Mesothelial cell of epicardium (in vitro differentiated cells): ENCODE measurements around the gene ABITRAM. TPM values are rescaled to one million over a fixed set of nuclear protein-coding genes. Genes with fewer than 3 reads are reported as not detected.
"Not testable (repeated sequence)": the region's sequence is repeated elsewhere in the genome, so short reads cannot be mapped to it uniquely, and the experiment has no call there.

ENCODE experiments used
- DNase-seq, 2 experiments: peaks; one replicate each; pipeline ENCODE4 v3.0.0; 2021; ENCODE audit warnings: low spot score in 2 of 2; ENCODE audit not compliant: unreplicated experiment in 2 of 2
- H3K27ac Mint-ChIP-seq: 2 replicates; pipeline ENCODE4 v1.8.0; 2021; ENCODE audit warnings: mixed read lengths
- H3K27me3 Mint-ChIP-seq: 2 replicates; pipeline ENCODE4 v1.8.0; 2021; ENCODE audit warnings: low read depth, mixed read lengths
- H3K36me3 Mint-ChIP-seq: 2 replicates; pipeline ENCODE4 v1.8.0; 2021; ENCODE audit warnings: mixed read lengths
- H3K4me1 Mint-ChIP-seq: 2 replicates; pipeline ENCODE4 v1.8.0; 2021; ENCODE audit warnings: mixed read lengths
- H3K4me3 Mint-ChIP-seq: 2 replicates; pipeline ENCODE4 v1.8.0; 2021; ENCODE audit warnings: mild to moderate bottlenecking, moderate library complexity, mixed read lengths
- H3K9me3 Mint-ChIP-seq: 2 replicates; pipeline ENCODE4 v1.8.0; 2021; ENCODE audit warnings: mixed read lengths
- total RNA-seq: library from RNA; stranded (reverse); gene quantifications from 3 replicates; pipeline ENCODE4 v1.2.1, GENCODE V29; 2021
- TF ChIP-seq, protein P1 (sequence below): fragments of 200-600 bp; sonication (generic); IDR thresholded peaks from one replicate; pipeline ENCODE4 v1.5.0; 2021; ENCODE audit warnings: antibody characterized with exemption; ENCODE audit not compliant: unreplicated experiment

Gene ABITRAM, protein sequence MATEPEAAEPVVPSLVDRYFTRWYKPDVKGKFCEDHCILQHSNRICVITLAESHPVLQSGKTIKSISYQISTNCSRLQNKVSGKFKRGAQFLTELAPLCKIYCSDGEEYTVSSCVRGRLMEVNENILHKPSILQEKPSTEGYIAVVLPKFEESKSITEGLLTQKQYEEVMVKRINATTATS
- 14.6 to 17.7 TPM (median 15.5 TPM) in 3 replicates for total RNA-seq

DNA sequence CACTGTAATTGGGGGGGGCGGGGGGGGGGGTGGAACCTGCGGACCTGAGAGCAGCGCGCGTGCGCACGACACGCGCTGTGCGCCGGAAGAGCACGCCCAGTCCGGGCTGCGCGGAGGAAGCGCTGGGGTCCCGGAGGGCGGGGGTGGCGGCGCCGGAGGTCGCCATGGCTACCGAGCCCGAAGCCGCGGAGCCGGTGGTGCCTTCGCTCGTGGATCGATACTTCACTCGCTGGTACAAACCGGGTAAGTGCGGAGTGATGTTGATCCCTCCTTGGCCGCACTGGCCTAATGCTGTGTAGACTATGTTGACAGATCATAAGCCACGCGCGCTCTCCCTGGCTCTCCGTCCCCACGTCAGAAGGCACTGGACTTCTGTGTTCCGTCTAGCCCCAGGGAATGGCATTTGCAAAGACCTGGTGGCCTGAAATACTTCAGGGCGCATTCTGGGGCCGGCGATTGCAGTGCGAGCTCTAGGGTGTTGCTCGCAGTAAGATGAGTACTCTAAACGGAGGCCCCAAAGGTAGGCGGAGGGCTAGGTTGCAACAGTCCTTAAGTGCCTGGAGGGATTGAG is at the start of gene ABITRAM:
Gene ABITRAM, plus strand, starts transcription at position 78 of the 571 bp plus-strand sequence. Its CDS starts 87 bp downstream, at position 165.
- Mint-ChIP-seq H3K4me1 (peaks cover 20% of the 10 kb centered on the region), H3K4me3 (peak within 1 kb of the TSS; percentile 95), H3K36me3 (peaks cover 4% of the 10 kb centered on the region), H3K27ac (peak within 1 kb of the TSS; percentile 99), H3K9me3 (no peaks in the 10 kb centered on the region), H3K27me3 (no peaks in the 10 kb centered on the region)
- TF ChIP-seq, protein P1, sequence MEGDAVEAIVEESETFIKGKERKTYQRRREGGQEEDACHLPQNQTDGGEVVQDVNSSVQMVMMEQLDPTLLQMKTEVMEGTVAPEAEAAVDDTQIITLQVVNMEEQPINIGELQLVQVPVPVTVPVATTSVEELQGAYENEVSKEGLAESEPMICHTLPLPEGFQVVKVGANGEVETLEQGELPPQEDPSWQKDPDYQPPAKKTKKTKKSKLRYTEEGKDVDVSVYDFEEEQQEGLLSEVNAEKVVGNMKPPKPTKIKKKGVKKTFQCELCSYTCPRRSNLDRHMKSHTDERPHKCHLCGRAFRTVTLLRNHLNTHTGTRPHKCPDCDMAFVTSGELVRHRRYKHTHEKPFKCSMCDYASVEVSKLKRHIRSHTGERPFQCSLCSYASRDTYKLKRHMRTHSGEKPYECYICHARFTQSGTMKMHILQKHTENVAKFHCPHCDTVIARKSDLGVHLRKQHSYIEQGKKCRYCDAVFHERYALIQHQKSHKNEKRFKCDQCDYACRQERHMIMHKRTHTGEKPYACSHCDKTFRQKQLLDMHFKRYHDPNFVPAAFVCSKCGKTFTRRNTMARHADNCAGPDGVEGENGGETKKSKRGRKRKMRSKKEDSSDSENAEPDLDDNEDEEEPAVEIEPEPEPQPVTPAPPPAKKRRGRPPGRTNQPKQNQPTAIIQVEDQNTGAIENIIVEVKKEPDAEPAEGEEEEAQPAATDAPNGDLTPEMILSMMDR = no peak
- peak; percentile 63 to 71 for DNase-seq

DNA sequence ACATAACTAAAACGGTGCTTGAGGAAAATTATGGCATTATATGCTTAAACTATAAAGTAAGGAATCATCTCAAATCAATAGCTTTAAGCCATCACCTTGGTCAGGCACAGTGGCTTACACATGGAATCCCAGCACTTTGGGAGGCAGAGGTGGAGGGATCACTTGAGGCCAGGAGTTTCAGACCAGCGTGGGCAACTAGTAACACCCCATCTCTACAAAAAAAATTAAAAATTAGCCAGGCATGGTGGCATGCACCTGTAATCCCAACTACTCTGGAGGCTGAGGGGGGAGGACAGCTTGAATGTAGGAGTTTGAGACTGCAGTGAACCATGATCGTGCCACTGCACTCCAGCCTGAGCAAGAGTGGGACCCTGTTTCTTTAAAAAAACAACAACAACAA is 49.5 kb upstream of the ABITRAM start:
- no peak overlapping the region for H3K27ac Mint-ChIP-seq

DNA sequence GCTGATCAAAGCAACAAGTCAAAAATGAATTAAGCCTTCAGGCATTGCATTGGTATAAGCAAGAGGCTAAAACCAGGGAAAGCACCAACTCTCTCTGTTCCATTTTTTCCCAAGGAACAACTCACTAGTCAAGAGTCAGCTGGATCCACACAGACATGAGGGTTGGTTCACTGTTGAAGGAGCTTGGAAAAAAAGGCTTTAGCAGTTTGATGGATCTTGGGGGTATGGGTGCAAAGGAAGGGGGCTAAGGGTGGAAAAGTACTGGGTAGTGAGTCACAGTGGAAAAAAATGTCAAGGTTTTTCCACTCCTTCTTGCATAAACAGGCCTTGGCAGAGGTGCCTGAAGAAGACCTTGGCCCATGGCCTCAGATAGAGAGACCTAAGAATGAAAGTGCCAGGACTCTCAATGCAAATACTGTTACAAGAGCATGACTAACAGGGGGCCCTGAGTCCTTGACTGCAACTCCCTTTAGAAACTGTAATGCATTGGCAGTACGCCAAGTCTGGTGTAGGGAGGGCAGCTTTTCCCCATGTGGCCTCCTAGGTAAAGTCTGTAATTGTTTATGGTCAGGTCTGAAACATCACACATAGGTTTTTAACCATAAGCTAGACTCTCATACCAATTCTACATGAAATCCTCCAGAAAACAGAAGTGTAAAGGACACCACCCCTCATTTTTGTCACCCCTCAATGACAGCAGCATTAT is 48.4 kb upstream of the ABITRAM start:
- Mint-ChIP-seq H3K9me3 (peaks cover 12% of the 10 kb centered on the region), H3K4me1 (peaks cover 9% of the 10 kb centered on the region), H3K27me3 (no peaks in the 10 kb centered on the region), H3K4me3 (no peak overlapping the region), H3K36me3 (peaks cover 35% of the 10 kb centered on the region), H3K27ac (no peak overlapping the region)
- TF ChIP-seq, protein P1 = no peak
- no peak for DNase-seq

More for the DNA sequence above, 49.5 kb upstream of the ABITRAM start:
- H3K9me3 Mint-ChIP-seq = peaks cover 12% of the 10 kb centered on the region
- H3K4me3 Mint-ChIP-seq = no peak overlapping the region
- no peaks in the 10 kb centered on the region for H3K27me3 Mint-ChIP-seq
- TF ChIP-seq, protein P1 = no peak
- no peak for DNase-seq
- H3K4me1 Mint-ChIP-seq = peaks cover 9% of the 10 kb centered on the region
- peaks cover 31% of the 10 kb centered on the region for H3K36me3 Mint-ChIP-seq

DNA sequence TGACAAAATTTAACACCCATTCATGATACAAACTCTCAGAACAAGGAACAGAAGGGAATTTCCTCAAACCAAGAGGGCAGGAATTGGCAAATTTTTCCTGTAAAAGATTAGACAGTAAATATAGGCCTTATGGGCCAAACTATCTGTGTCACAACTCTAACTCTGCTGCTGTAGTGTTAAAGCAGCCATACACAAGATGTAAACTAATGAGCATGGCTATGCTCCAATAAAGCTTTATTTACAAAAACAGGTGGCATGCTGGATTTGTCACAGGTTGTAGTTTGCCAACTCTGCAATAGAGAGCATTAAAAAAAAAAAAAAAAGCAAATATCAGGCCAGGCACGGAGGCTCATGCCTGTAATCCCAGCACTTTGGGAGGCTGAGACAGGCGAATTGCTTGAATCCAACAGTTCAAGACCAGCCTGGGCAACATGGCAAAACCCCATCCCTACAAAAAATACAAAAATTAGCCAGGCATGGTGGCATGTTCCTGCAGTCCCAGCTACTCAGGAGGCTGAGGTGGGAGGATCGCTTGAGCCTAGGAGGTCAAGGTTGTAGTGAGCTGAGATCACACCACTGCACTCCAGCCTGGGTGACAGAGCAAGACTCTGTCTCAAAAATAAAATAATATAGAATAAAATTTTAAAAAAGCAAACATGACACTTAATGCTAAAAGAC is 47.5 kb upstream of the ABITRAM start:
- H3K27ac Mint-ChIP-seq = not testable (repeated sequence)

DNA sequence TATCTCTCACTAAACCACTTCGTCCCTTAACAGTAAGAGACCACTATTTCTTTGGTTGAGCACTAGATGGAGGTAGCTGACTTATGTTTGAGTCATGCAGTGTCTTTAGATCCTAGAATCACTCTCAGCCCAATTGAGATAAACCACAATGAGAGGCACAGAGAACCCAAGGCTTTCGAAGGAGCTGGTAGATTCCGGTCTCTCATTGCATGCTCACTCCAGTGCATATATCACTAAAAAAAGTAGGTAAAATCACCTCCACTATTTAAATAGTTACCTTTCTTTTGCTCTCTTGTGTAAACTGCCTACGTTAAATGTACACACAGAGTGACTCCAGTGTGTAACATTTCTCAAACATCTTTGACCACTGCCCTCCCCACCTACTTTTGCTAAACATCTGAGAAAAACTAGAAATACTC is 44.5 kb upstream of the ABITRAM start:
- H3K27me3 Mint-ChIP-seq = no peaks in the 10 kb centered on the region
- DNase-seq = no peak
- H3K4me3 Mint-ChIP-seq = no peak overlapping the region
- H3K27ac Mint-ChIP-seq = no peak overlapping the region
- TF ChIP-seq, protein P1 = no peak
- H3K9me3 Mint-ChIP-seq = peaks cover 8% of the 10 kb centered on the region
- peaks cover 9% of the 10 kb centered on the region for H3K4me1 Mint-ChIP-seq
- peaks cover 43% of the 10 kb centered on the region for H3K36me3 Mint-ChIP-seq

More for the DNA sequence above, 47.5 kb upstream of the ABITRAM start:
- H3K4me3 Mint-ChIP-seq, DNase-seq, H3K27me3 Mint-ChIP-seq, H3K4me1 Mint-ChIP-seq: not testable (repeated sequence)
- peaks cover 40% of the 10 kb centered on the region for H3K36me3 Mint-ChIP-seq
- H3K9me3 Mint-ChIP-seq = peaks cover 12% of the 10 kb centered on the region
